Measurements from ENCODE around the gene DGKD.
A peak's percentile ranks its signal among the peaks of the same experiment; 100 is the strongest.

GRCh38 chr2:233443511-233444183 is 89.4 kb downstream of the DGKD start:
- no peak for TF ChIP-seq POLR2A (IDR thresholded peaks at IDR 0.05)
- TF ChIP-seq CTCF (IDR thresholded peaks at IDR 0.05) = peak; percentile 76 to 84 (median 80)
